ENCODE data around the gene HCN3.

Gene HCN3

GRCh38 chr1:155253797-155254196 lies 23.5 kb upstream of the HCN3 start:
- H3K27me3 ChIP-seq (replicated peaks) = no peaks in the 10 kb centered on the region
- peaks cover 5% of the 10 kb centered on the region for H3K36me3 ChIP-seq (replicated peaks)
- peak overlapping the region; percentile 74 for H3K4me3 ChIP-seq (ENCODE audit: low read depth, low read length)
- DNase-seq = no peak
- H3K27ac ChIP-seq = no peak overlapping the region
- in situ Hi-C loops (cut with HindIII; ENCODE audit: low pct_ligation_motif_present, low sequenced_read_pairs) = no loop called here
- TF ChIP-seq CTCF (IDR thresholded peaks at IDR 0.05; ENCODE audit: low read depth, low read length, missing control alignments) = no peak

- peak overlapping the region; percentile 74 for H3K4me3 ChIP-seq (ENCODE audit: low read depth, low read length)
- in situ Hi-C loops (cut with HindIII; ENCODE audit: low pct_ligation_motif_present, low sequenced_read_pairs) = no loop called here
- DNase-seq = no peak
- TF ChIP-seq CTCF (IDR thresholded peaks at IDR 0.05; ENCODE audit: low read depth, low read length, missing control alignments) = no peak
- peaks cover 5% of the 10 kb centered on the region for H3K36me3 ChIP-seq (replicated peaks)
- no peak overlapping the region for H3K27ac ChIP-seq
- no peaks in the 10 kb centered on the region for H3K27me3 ChIP-seq (replicated peaks)
Measured at GRCh38 chr1:155254228-155254713, 23.0 kb upstream of the HCN3 start.

- no peaks in the 10 kb centered on the region for H3K27me3 ChIP-seq (replicated peaks)
- peaks cover 3% of the 10 kb centered on the region for H3K36me3 ChIP-seq (replicated peaks)
- no peak overlapping the region for H3K27ac ChIP-seq
- DNase-seq = no peak
- in situ Hi-C loops (cut with HindIII; ENCODE audit: low pct_ligation_motif_present, low sequenced_read_pairs) = no loop called here
- H3K4me3 ChIP-seq (ENCODE audit: low read depth, low read length) = peak overlapping the region; percentile 74
- TF ChIP-seq CTCF (IDR thresholded peaks at IDR 0.05; ENCODE audit: low read depth, low read length, missing control alignments) = no peak
Measured at GRCh38 chr1:155254714-155255242, 22.5 kb upstream of the HCN3 start.

GRCh38 chr1:155255243-155256007 lies 21.8 kb upstream of the HCN3 start, which contains the start of gene ENTREP3:
TSS of gene ENTREP3 (minus strand) at chr1:155255483. CDS start at chr1:155254877, 606 bp downstream.
- H3K36me3 ChIP-seq (replicated peaks) = peaks cover 3% of the 10 kb centered on the region
- no peak for TF ChIP-seq CTCF (IDR thresholded peaks at IDR 0.05; ENCODE audit: low read depth, low read length, missing control alignments)
- H3K27ac ChIP-seq = peak within 1 kb of the TSS; percentile 63
- in situ Hi-C loops (cut with HindIII; ENCODE audit: low pct_ligation_motif_present, low sequenced_read_pairs) = no loop called here
- H3K4me3 ChIP-seq (ENCODE audit: low read depth, low read length) = peak within 1 kb of the TSS; percentile 74
- H3K27me3 ChIP-seq (replicated peaks) = no peaks in the 10 kb centered on the region
- peak; percentile 74 for DNase-seq

- Histone ChIP-seq H3K27ac (no peak overlapping the region), H3K4me3 (ENCODE audit: low read depth, low read length) (no peak overlapping the region), H3K27me3 (replicated peaks) (no peaks in the 10 kb centered on the region), H3K36me3 (replicated peaks) (peaks cover 3% of the 10 kb centered on the region)
- in situ Hi-C loops (cut with HindIII; ENCODE audit: low pct_ligation_motif_present, low sequenced_read_pairs) = no loop called here
- DNase-seq = no peak
- no peak for TF ChIP-seq CTCF (IDR thresholded peaks at IDR 0.05; ENCODE audit: low read depth, low read length, missing control alignments)
Measured at GRCh38 chr1:155256058-155256852, 21.0 kb upstream of the HCN3 start.
